Adrenal gland (tissue), 5 donors: Measurements from ENCODE around the gene KIRREL3.

Source experiments
- POLR2A ChIP-seq, 2 donors: fragments of 450-650 bp; IDR thresholded peaks; one replicate each; pipeline ENCODE4 v1.6.1; 2017; ENCODE audit warnings: antibody characterized with exemption in 2 of 2, mild to moderate bottlenecking in 2 of 2, moderate library complexity in 1 of 2
- TF ChIP-seq, protein P1 (sequence below), 6 experiments: fragments of 450-650 bp in 4 of 6; fragments of 200-600 bp in 2 of 6; sonication (generic) in 1 of 6; IDR thresholded peaks; 1 replicate in 5 of 6; 2 replicates in 1 of 6; pipeline versions ENCODE4 v1.5.1 to v1.8.0; 2016 to 2021; ENCODE audit warnings: antibody characterized with exemption in 6 of 6, mild to moderate bottlenecking in 2 of 6, moderate library complexity in 1 of 6
- donor health status: DM: no; HTN: no; CAD: no.

DNA sequence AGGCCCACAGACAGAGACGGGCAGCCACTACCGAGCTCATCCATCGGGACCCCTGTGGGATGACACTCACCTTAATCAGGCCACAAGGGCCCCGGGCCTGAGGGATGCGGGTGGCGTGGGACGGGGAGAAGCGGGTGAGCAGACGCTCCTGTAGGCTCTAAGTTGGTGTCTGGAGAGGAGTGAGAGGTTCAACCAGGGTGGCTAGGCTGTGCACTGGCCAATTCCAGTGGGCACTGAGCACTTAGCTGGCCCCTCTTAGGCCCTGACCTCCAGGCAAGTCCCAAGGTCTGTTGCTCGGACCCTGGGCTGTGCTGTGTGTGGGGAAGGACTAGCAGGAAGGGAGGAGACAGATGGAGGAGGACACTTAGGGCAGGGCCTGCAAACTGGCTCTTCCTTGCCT, 505.7 kb downstream of the KIRREL3 start:
- TF ChIP-seq, protein P1, sequence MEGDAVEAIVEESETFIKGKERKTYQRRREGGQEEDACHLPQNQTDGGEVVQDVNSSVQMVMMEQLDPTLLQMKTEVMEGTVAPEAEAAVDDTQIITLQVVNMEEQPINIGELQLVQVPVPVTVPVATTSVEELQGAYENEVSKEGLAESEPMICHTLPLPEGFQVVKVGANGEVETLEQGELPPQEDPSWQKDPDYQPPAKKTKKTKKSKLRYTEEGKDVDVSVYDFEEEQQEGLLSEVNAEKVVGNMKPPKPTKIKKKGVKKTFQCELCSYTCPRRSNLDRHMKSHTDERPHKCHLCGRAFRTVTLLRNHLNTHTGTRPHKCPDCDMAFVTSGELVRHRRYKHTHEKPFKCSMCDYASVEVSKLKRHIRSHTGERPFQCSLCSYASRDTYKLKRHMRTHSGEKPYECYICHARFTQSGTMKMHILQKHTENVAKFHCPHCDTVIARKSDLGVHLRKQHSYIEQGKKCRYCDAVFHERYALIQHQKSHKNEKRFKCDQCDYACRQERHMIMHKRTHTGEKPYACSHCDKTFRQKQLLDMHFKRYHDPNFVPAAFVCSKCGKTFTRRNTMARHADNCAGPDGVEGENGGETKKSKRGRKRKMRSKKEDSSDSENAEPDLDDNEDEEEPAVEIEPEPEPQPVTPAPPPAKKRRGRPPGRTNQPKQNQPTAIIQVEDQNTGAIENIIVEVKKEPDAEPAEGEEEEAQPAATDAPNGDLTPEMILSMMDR (IDR thresholded peaks at IDR 0.05), result no peak
- TF ChIP-seq POLR2A (IDR thresholded peaks at IDR 0.05), result no peak
